ES-I3 (cell line): Measurements from ENCODE around the gene LCE1E.

Experiments used
- H3K36me3 ChIP-seq: 2 replicates; pipeline ENCODE4 v1.6.1; 2013; ENCODE audit warnings: mild to moderate bottlenecking, low read length, control low read depth, moderate library complexity; ENCODE audit not compliant: insufficient read depth
- H3K4me1 ChIP-seq: 2 replicates; pipeline ENCODE4 v1.6.1; 2013; ENCODE audit warnings: mild to moderate bottlenecking, control low read depth, low read length; ENCODE audit not compliant: insufficient read depth
- H3K9ac ChIP-seq: 2 replicates; pipeline ENCODE4 v1.6.1; 2013; ENCODE audit warnings: low read depth, mild to moderate bottlenecking, low read length, moderate library complexity
- H3K9me3 ChIP-seq: 2 replicates; pipeline ENCODE4 v1.6.1; 2013; ENCODE audit warnings: mild to moderate bottlenecking, low read length, moderate library complexity; ENCODE audit not compliant: control insufficient read depth, insufficient read depth

LCE1E gene

GRCh38 chr1:152760551-152761190 is 25.4 kb upstream of the LCE1E start:
- Histone ChIP-seq H3K36me3 (no peaks in the 10 kb centered on the region), H3K4me1 (no peaks in the 10 kb centered on the region), H3K9ac (no peak overlapping the region), H3K9me3 (no peaks in the 10 kb centered on the region)

GRCh38 chr1:152761609-152762213 is 24.3 kb upstream of the LCE1E start:
- H3K4me1 ChIP-seq, result no peaks in the 10 kb centered on the region
- H3K9me3 ChIP-seq, result no peaks in the 10 kb centered on the region
- no peaks in the 10 kb centered on the region for H3K36me3 ChIP-seq
- H3K9ac ChIP-seq, result no peak overlapping the region

- no peaks in the 10 kb centered on the region for H3K36me3 ChIP-seq
- no peak overlapping the region for H3K9ac ChIP-seq
- no peaks in the 10 kb centered on the region for H3K9me3 ChIP-seq
- no peaks in the 10 kb centered on the region for H3K4me1 ChIP-seq
Measured at GRCh38 chr1:152768847-152769533, 17.1 kb upstream of the LCE1E start.

GRCh38 chr1:152770411-152770810 is 15.6 kb upstream of the LCE1E start:
- Histone ChIP-seq H3K36me3 (no peaks in the 10 kb centered on the region), H3K9me3 (no peaks in the 10 kb centered on the region), H3K9ac (no peak overlapping the region), H3K4me1 (no peaks in the 10 kb centered on the region)

- H3K4me1 ChIP-seq, result no peaks in the 10 kb centered on the region
- no peaks in the 10 kb centered on the region for H3K36me3 ChIP-seq
- H3K9ac ChIP-seq, result no peak within 1 kb of the TSS
- H3K9me3 ChIP-seq, result no peaks in the 10 kb centered on the region
Measured at GRCh38 chr1:152774875-152775274, 11.2 kb upstream of the LCE1E start, which contains the start of gene LCE1F. LCE1F (plus strand) TSS chr1:152775140; CDS start chr1:152776372, 1,232 bp downstream.

GRCh38 chr1:152776361-152776760 is 9.7 kb upstream of the LCE1E start:
- Histone ChIP-seq H3K36me3 (no peaks in the 10 kb centered on the region), H3K9ac (no peak overlapping the region), H3K9me3 (no peaks in the 10 kb centered on the region), H3K4me1 (no peaks in the 10 kb centered on the region)

- Histone ChIP-seq H3K4me1 (no peaks in the 10 kb centered on the region), H3K9ac (no peak overlapping the region), H3K36me3 (no peaks in the 10 kb centered on the region), H3K9me3 (no peaks in the 10 kb centered on the region)
Measured at GRCh38 chr1:152777510-152778137, 8.4 kb upstream of the LCE1E start.

- Histone ChIP-seq H3K9me3 (no peaks in the 10 kb centered on the region), H3K9ac (no peak overlapping the region), H3K36me3 (no peaks in the 10 kb centered on the region), H3K4me1 (peaks cover 8% of the 10 kb centered on the region; the same call in 1 of the 2 replicates)
Measured at GRCh38 chr1:152783095-152783494, 3.0 kb upstream of the LCE1E start.

DNA sequence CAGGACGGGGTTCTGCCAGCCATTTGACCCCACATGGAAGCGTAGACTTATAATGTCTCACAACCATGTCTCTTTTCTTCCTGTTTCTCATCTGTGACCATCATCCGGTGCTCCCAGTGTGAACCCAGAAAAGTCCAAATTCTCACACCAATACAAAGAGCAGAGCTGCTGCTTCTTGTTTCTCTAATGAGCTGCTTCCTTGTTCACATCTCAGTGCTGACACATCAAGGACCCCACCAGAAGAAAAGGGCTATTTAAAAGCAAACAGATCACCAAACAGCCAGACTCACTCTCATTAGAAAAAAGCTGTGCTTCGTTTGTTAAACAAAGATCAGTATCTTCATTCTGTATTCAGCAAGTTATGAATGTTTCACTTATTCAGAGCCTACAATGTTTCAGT is 9.6 kb downstream of the LCE1E start:
- no peaks in the 10 kb centered on the region for H3K36me3 ChIP-seq
- H3K9me3 ChIP-seq, result no peaks in the 10 kb centered on the region
- no peaks in the 10 kb centered on the region for H3K4me1 ChIP-seq
- no peak overlapping the region for H3K9ac ChIP-seq

GRCh38 chr1:152796421-152796820 is 10.4 kb downstream of the LCE1E start, which contains the start of gene LCE1D:
LCE1D (plus strand) TSS chr1:152796721; CDS start chr1:152797795, 1,074 bp downstream.
- Histone ChIP-seq H3K4me1 (no peaks in the 10 kb centered on the region), H3K9me3 (no peaks in the 10 kb centered on the region)

GRCh38 chr1:152801333-152801732 is 15.3 kb downstream of the LCE1E start:
- no peaks in the 10 kb centered on the region for H3K36me3 ChIP-seq
- no peaks in the 10 kb centered on the region for H3K9me3 ChIP-seq
- no peak overlapping the region for H3K9ac ChIP-seq
- H3K4me1 ChIP-seq, result no peaks in the 10 kb centered on the region

More at GRCh38 chr1:152796421-152796820, 10.4 kb downstream of the LCE1E start, which contains the start of gene LCE1D:
- Histone ChIP-seq H3K9ac (no peak within 1 kb of the TSS), H3K36me3 (no peaks in the 10 kb centered on the region)

GRCh38 chr1:152806576-152806975 is 20.5 kb downstream of the LCE1E start, which contains the start of gene LCE1C:
LCE1C (minus strand) TSS chr1:152806651; CDS start chr1:152805478, 1,173 bp downstream.
- Histone ChIP-seq H3K36me3 (no peaks in the 10 kb centered on the region), H3K9ac (no peak within 1 kb of the TSS), H3K9me3 (no peaks in the 10 kb centered on the region)

DNA sequence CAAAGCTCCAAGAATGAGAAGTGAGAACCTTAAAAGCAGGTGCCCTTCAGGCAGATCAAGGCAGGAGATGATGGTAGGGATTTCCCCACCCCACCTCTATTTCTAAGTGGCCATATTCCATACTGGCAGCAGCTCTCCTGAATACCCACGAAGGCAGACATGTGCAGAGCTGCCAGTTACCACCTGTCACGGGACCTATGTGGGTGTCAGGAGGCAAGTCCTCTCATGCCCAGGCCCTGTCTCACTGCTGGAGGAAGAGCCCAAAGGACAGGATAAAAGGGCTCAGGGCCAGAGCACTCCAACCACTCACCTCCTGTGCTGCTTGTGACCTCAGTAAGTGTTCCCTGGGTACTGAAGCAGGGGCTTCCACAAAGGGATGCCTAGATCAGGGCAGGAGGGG is 25.0 kb downstream of the LCE1E start:
- Histone ChIP-seq H3K4me1 (no peaks in the 10 kb centered on the region), H3K9ac (no peak overlapping the region), H3K36me3 (no peaks in the 10 kb centered on the region), H3K9me3 (no peaks in the 10 kb centered on the region)

More at GRCh38 chr1:152806576-152806975, 20.5 kb downstream of the LCE1E start, which contains the start of gene LCE1C:
- no peaks in the 10 kb centered on the region for H3K4me1 ChIP-seq

DNA sequence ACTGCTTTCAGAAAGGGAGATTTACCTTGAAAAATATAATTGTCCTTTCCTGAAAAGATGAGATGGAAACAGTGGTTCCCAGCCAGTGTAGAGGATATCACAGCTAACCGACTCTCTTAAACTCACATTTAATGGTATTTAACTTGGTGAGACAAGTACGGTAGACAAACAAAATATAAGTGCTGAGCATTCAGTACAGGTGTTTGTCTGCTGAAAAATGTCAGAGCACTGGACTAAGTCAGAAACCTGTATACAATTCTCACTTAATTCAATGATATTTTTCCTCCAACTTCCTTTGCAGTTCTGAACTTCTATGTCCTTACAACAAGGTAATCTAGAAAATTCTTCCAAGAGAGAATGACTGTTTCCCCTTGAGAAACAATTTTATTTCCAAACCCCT is 25.6 kb downstream of the LCE1E start, which contains the start of gene LCE1B:
LCE1B (plus strand) TSS at position 301 of the 400 bp plus-strand sequence. CDS start 476 bp downstream, outside the sequence.
- H3K36me3 ChIP-seq, result no peaks in the 10 kb centered on the region
- H3K9me3 ChIP-seq, result no peaks in the 10 kb centered on the region
- no peak within 1 kb of the TSS for H3K9ac ChIP-seq

More for the DNA sequence above, 25.6 kb downstream of the LCE1E start, which contains the start of gene LCE1B:
- no peaks in the 10 kb centered on the region for H3K4me1 ChIP-seq
